IMR-90 (cell line): ENCODE measurements around the gene USP40. TPM values are rescaled to one million over a fixed set of nuclear protein-coding genes. Genes with fewer than 3 reads are reported as not detected.

Source experiments
- ATAC-seq: fragments of 200-7000 bp; cut with Tn5 transposase; 2 replicates; pipeline ENCODE4 v1.9.1; 2020; ENCODE audit warnings: low read depth, mild to moderate bottlenecking, moderate library complexity
- BruUV-seq: library from RNA; stranded (reverse); fragments of 400-500 nt; replicated peaks from 2 replicates; lab custom pipeline; 2021; lab: Mats Ljungman, UMichigan
- CTCF ChIA-PET: fragments of 300-600 bp; formaldehyde crosslinking; extraction: SDS; loops from one replicate; lab custom pipeline; 2021; ENCODE audit warnings: antibody characterized with exemption; lab: Yijun Ruan, JAX
- POLR2A ChIA-PET: fragments of 300-600 bp; sonication (Branson Sonifier 250); formaldehyde crosslinking; loops from one replicate; lab custom pipeline; 2022; ENCODE audit warnings: antibody characterized with exemption; ENCODE audit not compliant: unreplicated experiment; lab: Charles Lee
- DNase-seq: peaks from one replicate; pipeline ENCODE4 v3.0.0; 2013
- H2AFZ ChIP-seq: replicated peaks from 2 replicates; pipeline ENCODE3; 2013; ENCODE audit warnings: low read length, mild to moderate bottlenecking; ENCODE audit not compliant: poor library complexity
- H2AK5ac ChIP-seq: 2 replicates; pipeline ENCODE4 v1.6.1; 2013; ENCODE audit warnings: low read depth, low read length, inconsistent platforms
- H2AK9ac ChIP-seq: replicated peaks from 2 replicates; pipeline ENCODE3; 2013; ENCODE audit warnings: mild to moderate bottlenecking, low read depth, low read length, moderate library complexity; ENCODE audit not compliant: poor library complexity
- H2BK120ac ChIP-seq: 2 replicates; pipeline ENCODE4 v1.6.1; 2013; ENCODE audit warnings: low read depth, low read length, inconsistent platforms
- H2BK15ac ChIP-seq: 3 replicates; pipeline ENCODE4 v1.6.1; 2013; ENCODE audit warnings: low read depth, low read length, inconsistent platforms
- H2BK20ac ChIP-seq: 2 replicates; pipeline ENCODE4 v1.6.1; 2013; ENCODE audit warnings: low read depth, mild to moderate bottlenecking, inconsistent platforms, low read length, moderate library complexity
- H2BK5ac ChIP-seq: 2 replicates; pipeline ENCODE4 v1.6.1; 2013; ENCODE audit warnings: mild to moderate bottlenecking, low read depth, low read length, inconsistent platforms; ENCODE audit not compliant: poor library complexity, severe bottlenecking
- H3K14ac ChIP-seq: replicated peaks from 2 replicates; pipeline ENCODE4 v1.6.1; 2013; ENCODE audit warnings: low read depth, low read length, inconsistent platforms
- H3K18ac ChIP-seq: 2 replicates; pipeline ENCODE4 v1.6.1; 2013; ENCODE audit warnings: low read depth, low read length, control low read depth
- H3K23ac ChIP-seq: 2 replicates; pipeline ENCODE4 v1.6.1; 2013; ENCODE audit warnings: low read depth, low read length, inconsistent platforms
- H3K27ac ChIP-seq: 2 replicates; pipeline ENCODE4 v1.5.1; 2013; ENCODE audit warnings: mild to moderate bottlenecking, control low read depth, low read length; ENCODE audit not compliant: insufficient read depth
- H3K27me3 ChIP-seq: 2 replicates; pipeline ENCODE4 v1.6.1; 2013; ENCODE audit warnings: low read length; ENCODE audit not compliant: control insufficient read depth, insufficient read depth
- H3K36me3 ChIP-seq: 2 replicates; pipeline ENCODE4 v1.6.1; 2013; ENCODE audit warnings: low read length, mixed read lengths; ENCODE audit not compliant: control insufficient read depth, insufficient read depth
- H3K4ac ChIP-seq: 2 replicates; pipeline ENCODE4 v1.6.1; 2013; ENCODE audit warnings: low read depth, low read length, inconsistent platforms
- H3K4me1 ChIP-seq: 2 replicates; pipeline ENCODE4 v1.6.1; 2013; ENCODE audit warnings: low read length, mixed read lengths; ENCODE audit not compliant: control insufficient read depth, insufficient read depth
- H3K4me2 ChIP-seq: 2 replicates; pipeline ENCODE4 v1.6.1; 2013; ENCODE audit warnings: low read depth, mild to moderate bottlenecking, control low read depth, low read length, moderate library complexity
- H3K4me3 ChIP-seq: 2 replicates; pipeline ENCODE4 v1.5.1; 2013; ENCODE audit warnings: low read depth, mild to moderate bottlenecking, control low read depth, low read length, moderate library complexity; ENCODE audit not compliant: insufficient read depth
- H3K56ac ChIP-seq: 2 replicates; pipeline ENCODE4 v1.6.1; 2013; ENCODE audit warnings: low read length, inconsistent platforms; ENCODE audit not compliant: insufficient read depth; ENCODE audit errors: extremely low read depth
- H3K79me1 ChIP-seq, 2 experiments: 2 replicates each; pipeline ENCODE4 v1.6.1; 2013; ENCODE audit warnings: low read length in 2 of 2, inconsistent platforms in 1 of 2, low read depth in 1 of 2
- H3K9ac ChIP-seq: 2 replicates; pipeline ENCODE4 v1.6.1; 2013; ENCODE audit warnings: low read depth, low read length, control low read depth
- H3K9me1 ChIP-seq: 2 replicates; pipeline ENCODE4 v1.6.1; 2013; ENCODE audit warnings: low read length, inconsistent platforms; ENCODE audit not compliant: insufficient read depth
- H3K9me3 ChIP-seq: 2 replicates; pipeline ENCODE4 v1.6.1; 2013; ENCODE audit warnings: low read length; ENCODE audit not compliant: control insufficient read depth, insufficient read depth
- H4K20me1 ChIP-seq: 2 replicates; pipeline ENCODE4 v1.6.1; 2013; ENCODE audit warnings: low read length, inconsistent platforms; ENCODE audit not compliant: insufficient read depth
- H4K5ac ChIP-seq: 2 replicates; pipeline ENCODE4 v1.6.1; 2013; ENCODE audit warnings: mild to moderate bottlenecking, low read depth, low read length, control low read depth
- H4K8ac ChIP-seq, 2 experiments: 2 replicates each; pipeline ENCODE4 v1.6.1; 2013; ENCODE audit warnings: low read depth in 2 of 2, low read length in 2 of 2, control low read depth in 1 of 2, inconsistent platforms in 1 of 2
- H4K91ac ChIP-seq: 2 replicates; pipeline ENCODE4 v1.6.1; 2013; ENCODE audit warnings: low read depth, low read length, inconsistent platforms; ENCODE audit not compliant: insufficient read depth
- BHLHE40 ChIP-seq: fragments of 150-350 bp; IDR thresholded peaks from 2 replicates; pipeline ENCODE4 v1.6.1; 2016; ENCODE audit warnings: mild to moderate bottlenecking, low read depth, low read length
- CEBPB ChIP-seq: IDR thresholded peaks from 2 replicates; pipeline ENCODE4 v1.6.1; 2012; ENCODE audit warnings: low read depth, low read length, improper control_type of control experiment
- CHD1 ChIP-seq: IDR thresholded peaks from 2 replicates; pipeline ENCODE4 v1.6.1; 2012; ENCODE audit warnings: low read depth, low read length, improper control_type of control experiment
- CTCF ChIP-seq: conservative IDR thresholded peaks from 2 replicates; pipeline ENCODE4 v1.5.1; 2012; ENCODE audit warnings: mild to moderate bottlenecking, low read depth, low read length, improper control_type of control experiment
- ELK1 ChIP-seq: fragments of 150-350 bp; IDR thresholded peaks from 2 replicates; pipeline ENCODE4 v1.6.1; 2016; ENCODE audit warnings: low read depth, mild to moderate bottlenecking, low read length, moderate library complexity, borderline replicate concordance
- FOS ChIP-seq: fragments of 150-350 bp; IDR thresholded peaks from 2 replicates; pipeline ENCODE4 v1.6.1; 2016; ENCODE audit warnings: low read depth, low read length
- MAFK ChIP-seq: IDR thresholded peaks from 2 replicates; pipeline ENCODE4 v1.6.1; 2012; ENCODE audit warnings: low read depth, low read length, improper control_type of control experiment
- MAZ ChIP-seq: IDR thresholded peaks from 2 replicates; pipeline ENCODE4 v1.6.1; 2012; ENCODE audit warnings: low read depth, mild to moderate bottlenecking, low read length, improper control_type of control experiment, moderate library complexity, borderline replicate concordance
- MXI1 ChIP-seq: IDR thresholded peaks from 2 replicates; pipeline ENCODE4 v1.6.1; 2012; ENCODE audit warnings: low read depth, mild to moderate bottlenecking, low read length, moderate library complexity, borderline replicate concordance
- NFE2L2 ChIP-seq: fragments of 150-350 bp; IDR thresholded peaks from 2 replicates; pipeline ENCODE4 v1.6.1; 2016; ENCODE audit warnings: low read depth, mild to moderate bottlenecking, low read length
- POLR2A ChIP-seq: IDR thresholded peaks from 2 replicates; pipeline ENCODE4 v1.6.1; 2012; ENCODE audit warnings: mild to moderate bottlenecking, low read depth, low read length
- RAD21 ChIP-seq: IDR thresholded peaks from 2 replicates; pipeline ENCODE4 v1.6.1; 2012; ENCODE audit warnings: low read length, improper control_type of control experiment
- RCOR1 ChIP-seq: IDR thresholded peaks from 2 replicates; pipeline ENCODE4 v1.6.1; 2012; ENCODE audit warnings: mild to moderate bottlenecking, low read length, improper control_type of control experiment; ENCODE audit not compliant: insufficient replicate concordance
- RFX5 ChIP-seq: IDR thresholded peaks from 2 replicates; pipeline ENCODE4 v1.8.0; 2012; ENCODE audit warnings: low read depth, mild to moderate bottlenecking, low read length, moderate library complexity
- SMC3 ChIP-seq: fragments of 150-350 bp; IDR thresholded peaks from 2 replicates; pipeline ENCODE4 v1.6.1; 2016; ENCODE audit warnings: low read depth, mild to moderate bottlenecking, antibody characterized with exemption, low read length, moderate library complexity
- USF2 ChIP-seq: fragments of 150-350 bp; IDR thresholded peaks from 2 replicates; pipeline ENCODE4 v1.6.1; 2017; ENCODE audit warnings: mild to moderate bottlenecking, antibody characterized with exemption, low read length, low read depth
- WGBS, 2 experiments: methylation state at CpG; one replicate each; pipeline versions ENCODE4 v1.1.5 to v1.1.7; 2013; ENCODE audit warnings: missing lambda C conversion rate in 2 of 2; ENCODE audit not compliant: insufficient read length in 1 of 2; ENCODE audit errors: extremely low coverage in 2 of 2; 5-methylcytosine and 5-hydroxymethylcytosine counted together
- dilution Hi-C: fragments of 300-500 bp; cut with HindIII; formaldehyde crosslinking; loops from one replicate; pipeline ENCODE4 v1.14.3; 2018; ENCODE audit warnings: low sequenced_read_pairs; ENCODE audit not compliant: unreplicated experiment
- in situ Hi-C: fragments of 300-500 bp; cut with MboI; formaldehyde crosslinking; loops from 3 replicates; pipeline ENCODE4 v1.14.3; 2019; ENCODE audit warnings: low sequenced_read_pairs, inconsistent platforms, mixed read lengths
- intact Hi-C: fragments of 100-400 bp; cut with micrococcal nuclease; formaldehyde crosslinking; loops from 2 replicates; pipeline ENCODE4 v1.10.0; 2022
- polyA plus RNA-seq, 3 experiments: library from polyadenylated mRNA; depleted of rRNA; stranded (reverse); fragments of >200 nt; gene quantifications; 2 replicates each; pipeline ENCODE4 v1.2.3, GENCODE V29; 2012; ENCODE audit warnings: low replicate concordance in 1 of 3
- total RNA-seq: library from RNA; depleted of rRNA; stranded (reverse); fragments of >200 nt; gene quantifications from 2 replicates; pipeline ENCODE4 v1.2.3, GENCODE V29; 2012

Gene USP40
- total and polyA plus RNA-seq, 2 of the 4 experiments (the other 2 are of a cell fraction) = 30.1 to 30.8 TPM

- Histone ChIP-seq H3K4me3 (no peak overlapping the region), H3K4ac (no peak overlapping the region), H3K27me3 (no peaks in the 10 kb centered on the region), H3K27ac (no peak overlapping the region), H4K20me1 (no peaks in the 10 kb centered on the region), H3K23ac (no peak overlapping the region), H3K18ac (no peak overlapping the region), H2BK120ac (no peak overlapping the region), H2BK5ac (no peak overlapping the region), H3K9me3 (no peaks in the 10 kb centered on the region), H4K91ac (no peak overlapping the region), H2BK20ac (no peak overlapping the region), H3K36me3 (peaks cover 47% of the 10 kb centered on the region), H4K5ac (no peak overlapping the region), H3K56ac (no peak overlapping the region), H3K4me2 (no peak overlapping the region), H2AK5ac (no peak overlapping the region), H3K4me1 (no peaks in the 10 kb centered on the region), H3K14ac (no peak overlapping the region), H4K8ac (no peak overlapping the region), H3K79me1 (no peaks in the 10 kb centered on the region), H2AK9ac (no peak overlapping the region), H3K9ac (no peak overlapping the region), H3K9me1 (peaks cover 4% of the 10 kb centered on the region; the same call in 1 of the 2 replicates), H2AFZ (no peak overlapping the region), H2BK15ac (no peak overlapping the region)
- 97% methylated on average over 8 of the region's 11 CpGs; no CpG with 5 or more reads in 1 of the 2 experiments for WGBS, 2 experiments
- in situ Hi-C loops (loop anchor here (25.0 kb wide), 1 partner anchor 381 kb away; no protein-coding TSS in a partner anchor), dilution Hi-C loops (no loop called here), intact Hi-C loops (no loop called here)
- ChIA-PET CTCF (interaction anchor here (1.4 kb wide), 1 partner anchor 13 kb away, joined by 3 read pairs; no protein-coding TSS in a partner anchor), POLR2A (no interaction called here)
- no peak for DNase-seq
- no TSS peak for BruUV-seq
- TF ChIP-seq RFX5 = no peak
- TF ChIP-seq FOS = no peak
- TF ChIP-seq NFE2L2 = no peak
- TF ChIP-seq SMC3 = no peak
- no peak for TF ChIP-seq MAZ
- no peak for TF ChIP-seq CHD1
- no peak for TF ChIP-seq CEBPB
- TF ChIP-seq POLR2A = no peak
- TF ChIP-seq USF2 = no peak
- TF ChIP-seq RAD21 = no peak
- TF ChIP-seq ELK1 = no peak
- TF ChIP-seq RCOR1 = no peak
- no peak for TF ChIP-seq BHLHE40
- TF ChIP-seq MXI1 = no peak
- TF ChIP-seq MAFK = no peak
- no peak for TF ChIP-seq CTCF
- no peak for ATAC-seq
These were observed 110.5 kb downstream of the USP40 start for GRCh38 chr2:233456111-233456510.
